GM21723 (cell line): ENCODE results near the gene RPS6KC1.
"Not testable (repeated sequence)": the region's sequence is repeated elsewhere in the genome, so short reads cannot be mapped to it uniquely, and the experiment has no call there.

ENCODE experiments used
- ATAC-seq: cut with Tn5 transposase; IDR thresholded peaks from one replicate; pipeline ENCODE4 v1.9.1; 2021; ENCODE audit warnings: mild to moderate bottlenecking, moderate library complexity; ENCODE audit not compliant: unreplicated experiment

The RPS6KC1 gene

DNA sequence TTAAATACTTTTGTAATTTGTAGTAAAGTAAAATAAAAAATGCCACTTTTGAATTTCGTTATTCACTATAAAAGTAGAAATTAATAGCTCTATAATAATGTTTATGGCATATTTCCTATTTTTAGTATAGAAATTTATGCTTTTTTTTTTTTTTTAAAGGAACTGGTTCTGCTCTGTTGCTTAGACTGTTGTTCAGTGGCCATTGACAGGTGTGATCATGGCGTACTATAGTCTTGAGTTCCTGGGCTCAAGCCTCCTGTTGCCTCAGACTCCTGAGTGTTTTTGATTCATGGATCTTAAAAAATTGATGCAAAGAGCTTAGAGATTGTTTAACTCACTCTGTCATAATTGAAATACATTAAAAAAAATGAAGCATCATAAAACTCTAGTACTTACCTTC is 53.6 kb downstream of the RPS6KC1 start:
- ATAC-seq: no peak

DNA sequence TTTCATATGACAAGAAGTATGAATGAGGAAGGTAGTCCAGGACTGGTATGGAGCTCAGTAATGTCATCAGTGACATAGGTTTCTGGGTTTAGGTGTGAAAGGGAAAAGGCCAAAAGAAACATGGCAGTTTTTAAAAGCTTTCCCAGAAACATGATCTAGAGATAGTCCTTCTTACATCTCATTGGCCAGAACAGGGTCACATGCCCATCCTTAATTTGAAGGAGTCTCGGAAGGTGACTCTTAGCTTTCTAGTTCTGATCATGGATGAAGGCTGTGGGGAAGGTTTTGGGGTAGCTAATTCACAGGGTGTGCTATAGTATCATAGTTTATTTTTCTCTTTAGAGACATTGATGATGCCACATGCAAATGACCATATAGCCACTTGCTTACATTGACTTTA is 55.3 kb downstream of the RPS6KC1 start:
- no peak for ATAC-seq

DNA sequence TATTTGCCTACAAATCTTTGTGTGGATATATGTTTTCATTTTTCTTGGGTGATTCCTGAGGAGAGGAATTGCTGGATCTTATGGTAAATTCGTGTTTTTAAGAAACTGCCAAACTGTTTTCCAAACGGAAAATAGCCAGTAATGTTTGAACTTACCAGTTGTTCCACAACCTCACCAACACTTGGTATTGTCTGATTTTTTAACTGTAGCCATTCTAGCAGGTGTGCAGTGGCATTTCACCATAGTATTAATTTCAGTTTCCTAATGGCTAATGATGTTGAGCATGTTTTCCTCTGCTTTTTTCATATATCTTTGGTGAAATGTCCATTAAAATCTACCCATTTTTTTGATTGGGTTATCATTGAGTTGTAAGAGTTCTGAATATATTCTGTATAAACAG is 56.6 kb downstream of the RPS6KC1 start:
- ATAC-seq: no peak

DNA sequence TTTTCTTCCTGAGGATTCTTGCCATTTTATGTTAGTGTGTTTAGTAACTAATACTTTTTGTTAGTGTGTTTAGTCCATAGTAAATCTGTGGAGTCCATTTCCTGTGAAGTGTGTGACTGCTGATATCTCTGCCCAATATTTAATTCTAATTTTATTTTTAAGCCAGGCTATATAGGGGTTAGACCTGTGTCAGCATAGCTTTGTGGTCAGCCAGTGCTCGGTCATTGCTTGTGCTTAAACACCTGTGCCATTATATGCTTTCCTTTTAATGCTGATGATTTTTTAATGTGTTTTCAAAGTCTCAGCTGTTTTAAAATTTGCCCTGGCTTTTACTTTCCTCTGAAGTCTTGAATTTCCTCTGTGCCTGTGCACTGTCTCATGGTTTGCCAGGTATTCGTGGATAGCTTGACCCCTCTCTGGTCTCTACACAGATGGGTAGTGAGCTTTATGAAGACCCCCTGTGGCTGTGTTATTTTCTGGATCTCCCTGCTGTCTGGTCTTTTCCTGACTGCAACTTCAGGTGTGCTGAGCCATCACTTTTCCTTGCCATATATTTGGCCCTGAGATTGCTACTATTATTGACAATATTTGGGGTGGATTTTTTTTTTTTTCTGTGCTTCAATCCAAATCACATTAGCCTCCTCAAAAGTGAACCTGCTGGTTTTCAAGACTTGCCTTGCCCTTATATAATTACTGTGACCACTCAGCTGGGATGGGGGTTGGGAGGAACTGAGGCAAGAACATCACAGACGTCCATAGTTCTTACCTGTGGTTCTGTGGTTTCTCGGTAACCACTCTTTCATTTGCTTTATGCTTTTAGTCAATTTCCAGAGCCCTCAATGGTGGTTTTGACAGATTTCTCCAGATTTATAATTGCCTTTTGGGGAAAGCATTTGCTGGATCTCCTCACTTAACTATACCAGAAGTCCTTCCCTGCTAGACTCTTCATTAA is 59.6 kb downstream of the RPS6KC1 start:
- peak; percentile 94 for ATAC-seq

DNA sequence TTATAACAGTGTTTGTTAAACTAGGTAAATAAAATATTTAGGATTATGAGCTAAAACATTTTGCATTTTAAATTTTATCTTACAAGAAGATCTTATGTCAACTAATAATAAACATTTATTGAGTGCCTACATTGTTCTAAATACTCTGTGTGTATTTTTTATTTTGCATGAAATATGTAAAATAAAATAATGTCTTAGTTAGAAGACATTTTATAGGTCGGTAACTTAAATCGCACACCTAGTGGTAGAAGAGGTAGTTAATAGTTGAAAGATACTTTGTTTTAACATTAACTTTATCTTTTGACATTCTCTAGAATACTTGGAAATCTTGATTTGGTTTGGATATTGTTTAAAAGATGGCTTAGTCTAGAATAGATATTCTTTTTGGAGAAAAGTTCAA is 60.5 kb downstream of the RPS6KC1 start:
- no peak for ATAC-seq

DNA sequence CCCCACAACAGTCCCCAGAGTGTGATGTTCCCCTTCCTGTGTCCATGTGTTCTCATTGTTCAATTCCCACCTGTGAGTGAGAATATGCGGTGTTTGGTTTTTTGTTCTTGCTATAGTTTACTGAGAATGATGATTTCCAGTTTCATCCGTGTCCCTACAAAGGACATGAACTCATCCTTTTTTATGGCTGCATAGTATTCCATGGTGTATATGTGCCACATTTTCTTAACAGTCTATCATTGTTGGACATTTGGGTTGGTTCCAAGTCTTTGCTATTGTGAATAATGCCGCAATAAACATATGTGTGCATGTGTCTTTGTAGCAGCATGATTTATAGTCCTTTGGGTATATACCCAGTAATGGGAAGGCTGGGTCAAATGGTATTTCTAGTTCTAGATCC is 61.7 kb downstream of the RPS6KC1 start:
- not testable (repeated sequence) for ATAC-seq

DNA sequence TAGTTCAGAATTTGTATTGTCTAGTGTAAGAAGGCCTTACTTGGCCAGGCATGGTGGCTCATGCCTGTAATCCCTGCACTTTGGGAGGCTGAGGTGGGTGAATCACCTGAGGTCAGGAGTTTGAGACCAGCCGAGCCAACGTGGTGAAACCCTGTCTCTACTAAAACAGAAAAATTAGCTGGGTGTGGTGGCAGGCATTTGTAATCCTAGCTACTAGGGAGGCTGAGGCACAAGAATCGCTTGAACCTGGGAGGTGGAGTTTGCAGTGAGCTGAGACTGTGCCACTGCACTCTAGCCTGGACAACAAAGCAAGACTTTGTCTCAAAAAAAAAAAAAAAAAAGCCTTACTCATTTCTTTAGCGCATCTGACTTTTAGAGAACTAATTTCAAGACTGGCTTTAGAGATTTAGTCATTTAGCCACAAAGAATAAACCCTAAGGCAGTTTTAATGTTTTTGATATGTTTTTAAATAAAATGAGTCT is 66.7 kb downstream of the RPS6KC1 start:
- ATAC-seq: not testable (repeated sequence)

DNA sequence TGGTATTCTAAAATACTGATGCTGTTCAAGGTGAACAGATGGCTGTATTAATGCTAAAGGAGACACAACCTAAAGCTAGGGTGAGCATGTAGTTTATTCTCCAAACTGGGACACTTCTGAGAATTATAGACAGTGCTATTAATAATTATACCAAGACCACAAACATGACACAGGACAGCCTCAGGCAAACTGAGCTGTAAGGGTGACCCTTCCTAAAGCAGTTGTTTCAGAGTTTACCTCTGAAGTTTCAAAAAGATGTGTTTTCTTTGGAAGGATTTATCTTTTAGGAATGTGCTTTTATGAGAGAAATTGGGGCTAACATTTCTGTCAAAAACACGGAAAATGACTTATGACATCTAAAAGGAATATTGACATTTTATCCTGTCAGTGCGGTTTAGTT is 68.8 kb downstream of the RPS6KC1 start:
- ATAC-seq: no peak

DNA sequence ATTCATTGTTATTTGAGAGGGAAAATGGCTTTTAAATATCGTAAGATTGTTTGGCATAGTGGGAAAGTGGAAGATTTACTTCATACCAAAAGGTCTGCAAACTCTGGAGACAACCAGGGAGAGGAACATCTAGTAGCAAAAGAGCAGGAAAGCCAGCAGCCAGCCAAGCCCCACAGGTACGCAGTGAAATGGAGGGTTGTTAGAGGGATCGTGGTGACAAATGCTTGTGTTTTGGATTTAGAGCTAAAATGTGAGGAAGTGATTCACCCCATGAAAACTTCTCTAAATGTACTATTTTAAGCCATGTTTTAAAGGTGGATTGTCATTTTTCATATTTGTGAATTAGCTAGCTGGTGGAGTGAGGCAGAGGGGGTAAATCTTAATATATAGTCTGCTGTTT is 69.3 kb downstream of the RPS6KC1 start:
- no peak for ATAC-seq

DNA sequence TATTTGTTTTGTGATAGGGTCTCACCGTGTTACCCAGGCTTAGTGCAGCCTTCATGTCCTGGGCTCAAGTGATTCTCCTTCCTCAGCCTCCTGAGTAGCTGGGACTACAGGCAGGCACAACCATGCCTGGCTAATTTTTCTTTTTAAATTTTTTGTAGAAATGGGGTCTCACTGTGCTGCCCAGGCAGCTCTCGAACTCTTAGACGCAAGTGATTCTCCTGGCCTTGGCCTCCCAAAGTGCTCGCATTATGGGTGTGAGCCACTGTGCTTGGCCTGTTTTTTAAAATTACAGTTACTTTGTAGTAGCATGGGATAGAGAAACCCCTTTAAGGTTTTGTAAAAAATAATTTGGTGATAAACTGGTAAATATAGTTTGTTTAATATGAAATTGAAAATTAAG is 69.9 kb downstream of the RPS6KC1 start:
- no peak for ATAC-seq

DNA sequence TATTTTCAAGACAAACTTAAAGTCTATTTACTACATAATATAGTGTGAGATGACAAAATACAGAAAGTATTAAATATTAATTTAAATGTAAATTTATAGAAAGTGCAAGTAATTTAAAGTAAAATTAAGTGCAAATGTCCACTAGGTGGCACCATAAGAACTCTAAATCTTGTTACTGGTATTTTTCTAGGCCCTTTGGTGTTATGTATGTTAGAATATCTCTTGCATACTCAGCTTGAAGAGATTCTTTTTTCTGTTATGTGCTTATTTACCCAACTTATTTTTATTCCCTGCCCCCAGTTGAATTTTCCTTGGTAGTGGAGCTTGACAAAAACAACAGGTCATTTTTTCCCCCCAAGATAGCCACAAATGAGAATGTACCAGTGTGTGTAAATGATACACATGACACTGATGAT is 71.5 kb downstream of the RPS6KC1 start:
- ATAC-seq: no peak

DNA sequence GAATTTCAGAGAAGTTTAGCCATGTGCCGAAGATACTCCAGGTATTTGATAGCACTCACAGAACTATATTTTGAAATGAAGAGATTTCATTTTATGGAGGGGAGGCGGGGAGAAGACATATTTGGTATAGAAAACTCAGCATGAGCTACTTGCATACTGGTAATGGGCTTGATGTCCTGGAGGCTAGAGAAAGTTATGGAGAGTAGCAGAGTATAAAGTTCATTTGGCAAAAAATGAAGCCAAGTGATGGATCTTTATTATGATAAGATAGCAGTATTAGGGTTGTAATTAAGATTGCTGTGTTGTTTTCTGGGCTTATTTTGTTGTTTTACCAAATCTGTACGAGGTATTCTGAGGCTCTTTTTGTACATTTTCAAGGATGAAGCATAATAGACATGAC is 72.0 kb downstream of the RPS6KC1 start:
- ATAC-seq: no peak

DNA sequence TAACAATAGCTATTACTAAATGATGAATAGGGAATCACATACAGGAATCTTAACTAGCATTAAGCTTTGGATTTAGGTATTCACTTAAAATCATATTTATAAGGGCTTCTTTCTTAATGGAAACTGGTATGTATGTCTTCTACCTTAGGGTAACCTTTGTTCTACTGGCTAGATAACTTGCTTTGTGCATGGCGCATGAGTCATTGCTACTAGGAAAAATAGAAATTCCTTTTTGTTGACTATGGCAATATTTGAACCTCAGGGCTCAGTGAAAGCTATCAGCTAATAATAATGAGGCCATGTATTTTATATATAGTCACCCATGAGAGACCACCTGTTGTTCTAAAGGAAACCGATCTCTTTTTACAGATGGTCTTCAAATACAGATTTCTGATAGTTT is 72.5 kb downstream of the RPS6KC1 start:
- ATAC-seq: no peak

DNA sequence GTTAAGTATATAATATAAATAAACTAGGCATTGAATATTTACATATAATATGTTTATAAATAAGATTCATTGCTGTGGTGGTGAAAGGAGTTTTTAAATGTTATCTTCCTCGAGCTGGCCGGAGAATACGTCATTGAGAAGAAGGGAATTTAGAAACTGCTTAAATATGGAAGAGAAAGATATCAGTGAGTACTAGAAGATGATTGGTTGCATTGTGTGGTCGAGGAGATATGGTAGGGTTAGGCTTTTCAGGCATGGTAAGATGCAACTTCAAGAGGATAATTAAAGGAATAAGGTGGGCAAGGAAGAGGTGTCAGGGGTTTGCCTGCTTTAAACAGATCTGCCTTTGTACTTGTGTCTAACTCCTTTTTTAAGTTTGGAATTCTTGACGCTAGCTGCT is 73.5 kb downstream of the RPS6KC1 start:
- no peak for ATAC-seq

DNA sequence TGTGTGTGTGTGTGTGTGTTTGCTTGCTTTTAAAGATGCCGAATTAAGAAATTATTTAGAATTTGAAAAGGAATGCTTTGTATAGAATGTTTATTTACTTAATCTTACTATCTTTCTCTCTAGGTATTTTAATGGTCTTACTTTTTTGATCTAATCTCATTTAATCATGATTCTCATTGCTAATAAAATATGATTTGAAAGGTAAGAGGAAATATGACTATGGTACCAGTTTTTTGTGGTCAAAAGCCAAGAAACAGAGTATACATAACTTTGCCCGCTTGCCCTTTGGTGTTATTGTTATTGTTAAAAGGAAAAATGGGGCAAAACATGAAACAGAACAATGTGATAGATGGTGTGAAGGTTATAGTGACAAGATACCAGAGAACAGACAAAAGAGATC is 74.6 kb downstream of the RPS6KC1 start:
- ATAC-seq: no peak

DNA sequence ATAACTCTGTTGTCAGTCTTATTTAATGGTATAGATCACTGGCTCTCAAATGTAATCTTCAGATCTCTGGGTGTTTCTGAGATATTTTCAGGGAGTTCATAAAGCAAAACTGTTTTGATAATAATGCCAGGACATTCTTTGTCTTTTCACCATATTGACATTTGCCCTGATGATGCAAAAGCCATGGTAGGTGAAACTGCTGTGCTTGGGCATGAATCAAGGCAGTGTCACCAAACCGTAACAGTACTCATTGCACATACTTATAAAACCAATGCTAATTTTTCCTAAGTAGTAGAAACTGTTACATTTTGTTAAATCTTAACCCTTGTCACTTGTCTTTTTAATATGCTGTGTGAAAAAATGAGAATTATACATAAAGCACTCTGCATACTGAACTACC is 76.0 kb downstream of the RPS6KC1 start:
- no peak for ATAC-seq

DNA sequence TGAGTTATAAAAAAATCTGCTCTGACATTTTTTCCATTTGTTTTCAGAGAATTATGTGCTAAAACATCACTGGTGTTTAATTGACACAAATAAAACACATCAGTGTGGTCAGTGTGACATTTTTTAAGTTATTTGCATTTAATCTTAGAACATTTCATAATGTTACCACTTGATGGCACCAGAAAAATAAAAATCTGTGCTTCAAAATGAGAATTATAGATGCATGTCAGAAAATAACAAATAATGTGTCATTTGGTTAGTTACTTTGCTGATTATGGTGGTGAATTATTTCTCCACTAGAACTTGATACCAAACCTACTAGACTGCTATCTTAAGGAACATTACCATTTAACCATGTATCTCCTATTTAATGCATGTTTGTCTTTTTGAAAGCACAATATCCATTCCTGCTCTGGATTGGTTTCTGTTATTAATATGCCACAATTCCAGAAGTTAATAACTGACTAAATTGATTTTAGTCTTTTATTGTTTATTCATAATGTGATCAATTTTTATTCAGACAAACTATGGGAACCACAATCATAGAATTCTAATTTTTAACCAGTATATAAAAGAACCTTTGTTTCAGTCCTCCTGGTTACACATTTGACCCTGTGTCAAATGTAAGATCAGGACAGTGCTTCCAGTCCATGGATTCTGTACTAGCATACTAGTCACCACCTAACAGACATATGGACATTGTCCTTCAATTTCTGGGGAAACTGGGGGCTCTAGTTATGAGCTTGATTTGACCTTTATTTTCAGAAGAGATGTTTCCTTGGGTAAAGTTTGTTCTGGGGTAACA is 81.0 kb downstream of the RPS6KC1 start:
- ATAC-seq: no peak

DNA sequence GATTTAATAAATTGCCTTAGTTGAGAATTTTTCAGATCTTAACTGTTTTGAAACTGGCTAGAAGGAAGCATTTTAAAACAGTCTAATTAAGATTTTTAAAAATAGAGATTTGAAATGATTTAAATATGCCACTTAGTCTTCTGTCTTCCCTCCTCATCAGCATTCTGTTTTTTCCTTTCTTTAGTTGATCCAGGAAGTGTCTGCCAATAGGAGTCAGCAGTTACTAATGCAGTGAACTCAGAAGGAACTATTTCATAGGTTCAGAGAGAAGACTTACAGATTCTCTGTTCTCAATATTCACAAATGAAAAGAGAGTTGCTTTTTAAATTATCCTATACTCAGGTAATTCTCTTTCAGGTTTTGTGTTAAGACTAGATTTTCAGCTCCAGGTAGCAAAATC is 84.5 kb downstream of the RPS6KC1 start:
- ATAC-seq: no peak

DNA sequence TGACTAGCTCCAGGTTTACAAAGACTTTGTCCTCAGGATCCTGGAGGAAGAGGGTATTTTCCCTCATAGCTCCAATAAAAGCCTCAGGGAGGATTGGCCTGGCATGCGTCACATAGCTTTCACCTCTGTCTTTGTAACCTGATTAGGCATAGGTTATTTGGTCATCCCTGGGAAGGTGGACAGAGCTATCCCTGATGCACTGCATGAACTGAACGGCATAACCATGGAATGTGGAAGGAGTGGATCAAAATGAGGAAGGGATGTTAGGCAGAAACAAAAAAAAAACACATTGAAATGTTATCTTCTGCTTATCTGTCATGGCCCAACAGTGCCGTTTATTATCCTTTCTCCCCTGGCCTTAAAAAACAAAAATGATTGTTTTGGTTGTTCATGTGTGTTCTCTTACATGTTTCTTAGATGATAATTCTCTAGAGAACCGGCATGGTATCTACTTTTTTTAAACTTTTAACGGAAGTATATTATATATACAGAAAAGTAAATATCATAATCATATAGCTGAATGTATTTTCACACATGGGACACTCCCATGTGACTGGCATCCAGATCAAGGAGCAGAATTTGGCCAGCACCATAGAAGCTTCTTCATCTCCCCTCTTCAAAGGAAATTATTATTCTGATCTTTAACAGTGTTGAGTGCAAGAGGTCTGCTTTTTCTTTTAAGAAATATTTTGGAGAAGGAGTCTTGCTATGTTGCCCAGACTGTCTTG is 85.3 kb downstream of the RPS6KC1 start:
- no peak for ATAC-seq

DNA sequence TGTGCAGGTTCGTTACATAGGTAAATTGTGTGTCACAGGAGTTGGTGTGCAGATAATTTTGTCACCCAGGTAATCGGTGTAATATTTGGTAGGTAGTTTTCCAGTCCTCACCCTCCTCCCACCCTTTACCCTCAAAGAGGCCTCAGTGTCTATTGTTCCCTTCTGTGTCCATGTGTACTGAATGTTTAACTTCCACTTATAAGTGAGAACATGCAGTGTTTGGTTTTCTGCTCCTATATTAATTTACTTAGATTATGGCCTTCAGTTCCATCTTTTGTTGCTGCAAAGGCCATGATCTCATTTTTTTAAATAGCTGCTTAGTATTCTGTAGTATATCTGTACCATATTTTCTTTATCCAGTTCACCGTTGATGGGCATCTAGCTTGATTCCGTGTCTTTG is 87.3 kb downstream of the RPS6KC1 start:
- no peak for ATAC-seq

DNA sequence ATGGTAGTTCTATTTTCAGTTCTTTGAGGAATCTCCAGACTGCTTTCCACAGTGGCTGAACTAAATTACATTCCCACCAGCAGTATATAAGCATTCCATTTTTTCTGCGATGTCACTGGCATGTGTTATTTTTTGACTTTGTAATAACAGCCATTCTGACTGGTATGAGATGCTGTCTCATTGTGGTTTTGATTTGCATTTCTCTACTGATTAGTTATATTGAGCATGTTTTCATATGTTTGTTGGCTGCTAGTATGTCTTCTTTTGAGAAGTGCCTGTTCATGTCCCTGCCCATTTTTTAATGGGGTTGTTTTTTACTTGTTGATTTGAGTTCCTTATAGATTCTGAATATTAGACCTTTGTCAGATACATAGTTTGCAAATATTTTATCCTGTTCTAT is 87.9 kb downstream of the RPS6KC1 start:
- ATAC-seq: no peak
